Hepatocyte (in vitro differentiated cells): Measurements from ENCODE around the gene CCDC9B. TPM values are rescaled to one million over a fixed set of nuclear protein-coding genes. Genes with fewer than 3 reads are reported as not detected.

Source experiments
- DNase-seq: peaks from one replicate; pipeline ENCODE4 v3.0.0-alpha.2; 2016; ENCODE audit warnings: low spot score
- H2AFZ ChIP-seq: fragments of 200-600 bp; sonication (generic); 2 replicates; pipeline ENCODE4 v1.6.0; 2016; ENCODE audit warnings: antibody characterized with exemption, mild to moderate bottlenecking
- H3K27ac ChIP-seq: fragments of 200-600 bp; sonication (generic); 2 replicates; pipeline ENCODE4 v1.5.1; 2016; ENCODE audit warnings: mild to moderate bottlenecking
- H3K27me3 ChIP-seq: fragments of 200-600 bp; sonication (generic); 2 replicates; pipeline ENCODE4 v1.6.1; 2016
- H3K36me3 ChIP-seq: fragments of 200-600 bp; sonication (generic); replicated peaks from 2 replicates; pipeline ENCODE4 v1.5.1; 2016; ENCODE audit warnings: low read depth; ENCODE audit not compliant: insufficient read depth
- H3K4me1 ChIP-seq: fragments of 200-600 bp; sonication (generic); 2 replicates; pipeline ENCODE4 v1.5.1; 2016; ENCODE audit warnings: mild to moderate bottlenecking, moderate library complexity; ENCODE audit not compliant: insufficient read depth
- H3K4me2 ChIP-seq: fragments of 200-600 bp; sonication (generic); 2 replicates; pipeline ENCODE4 v1.6.0; 2016
- H3K4me3 ChIP-seq: fragments of 200-600 bp; sonication (generic); 2 replicates; pipeline ENCODE4 v1.5.1; 2016; ENCODE audit warnings: mild to moderate bottlenecking
- H3K79me2 ChIP-seq: fragments of 200-600 bp; sonication (generic); 2 replicates; pipeline ENCODE4 v1.6.0; 2017; ENCODE audit warnings: mild to moderate bottlenecking
- H3K9me2 ChIP-seq: fragments of 200-600 bp; sonication (generic); replicated peaks from 2 replicates; pipeline ENCODE4 v1.6.0; 2017; ENCODE audit warnings: mild to moderate bottlenecking; ENCODE audit not compliant: insufficient read depth
- H3K9me3 ChIP-seq: fragments of 200-600 bp; sonication (generic); 2 replicates; pipeline ENCODE4 v1.5.1; 2016; ENCODE audit warnings: low read depth, mild to moderate bottlenecking
- H4K20me1 ChIP-seq: fragments of 200-600 bp; sonication (generic); 2 replicates; pipeline ENCODE4 v1.6.0; 2016; ENCODE audit warnings: mild to moderate bottlenecking; ENCODE audit not compliant: insufficient read depth, poor library complexity, severe bottlenecking
- EZH2 ChIP-seq: fragments of 200-600 bp; sonication (generic); IDR thresholded peaks from 2 replicates; pipeline ENCODE4 v1.6.1; 2016; ENCODE audit warnings: antibody characterized with exemption, mild to moderate bottlenecking, borderline replicate concordance
- EZH2phosphoT487 ChIP-seq: fragments of 200-600 bp; sonication (generic); IDR thresholded peaks from one replicate; pipeline ENCODE4 v1.6.1; 2018; ENCODE audit warnings: antibody characterized with exemption, mild to moderate bottlenecking, low read depth, moderate library complexity; ENCODE audit not compliant: unreplicated experiment, severe bottlenecking
- whole genome bisulfite sequencing: methylation state at CpG from one replicate; pipeline ENCODE4 v1.1.6; 2016; ENCODE audit warnings: low lambda C conversion rate; ENCODE audit errors: missing lambda C conversion rate; 5-methylcytosine and 5-hydroxymethylcytosine counted together
- polyA plus RNA-seq: library from polyadenylated mRNA; unstranded; fragments of >200 nt; fragmentation: Nextera tagmentation; extraction: Ambion mirVana; gene quantifications from 2 replicates; pipeline ENCODE4 v1.2.1, GENCODE V29; 2016
- total RNA-seq: library from RNA; depleted of rRNA; stranded (reverse); fragments of >200 nt; gene quantifications from 2 replicates; pipeline ENCODE4 v1.2.3, GENCODE V29; 2014
- TF ChIP-seq, protein P1 (sequence below): fragments of 200-600 bp; sonication (generic); IDR thresholded peaks from 2 replicates; pipeline ENCODE4 v1.5.1; 2016; ENCODE audit warnings: antibody characterized with exemption, mild to moderate bottlenecking; ENCODE audit not compliant: poor library complexity

CCDC9B gene
- total and polyA plus RNA-seq, 2 experiments from 2014 or later, result 4.0 to 7.6 TPM

DNA sequence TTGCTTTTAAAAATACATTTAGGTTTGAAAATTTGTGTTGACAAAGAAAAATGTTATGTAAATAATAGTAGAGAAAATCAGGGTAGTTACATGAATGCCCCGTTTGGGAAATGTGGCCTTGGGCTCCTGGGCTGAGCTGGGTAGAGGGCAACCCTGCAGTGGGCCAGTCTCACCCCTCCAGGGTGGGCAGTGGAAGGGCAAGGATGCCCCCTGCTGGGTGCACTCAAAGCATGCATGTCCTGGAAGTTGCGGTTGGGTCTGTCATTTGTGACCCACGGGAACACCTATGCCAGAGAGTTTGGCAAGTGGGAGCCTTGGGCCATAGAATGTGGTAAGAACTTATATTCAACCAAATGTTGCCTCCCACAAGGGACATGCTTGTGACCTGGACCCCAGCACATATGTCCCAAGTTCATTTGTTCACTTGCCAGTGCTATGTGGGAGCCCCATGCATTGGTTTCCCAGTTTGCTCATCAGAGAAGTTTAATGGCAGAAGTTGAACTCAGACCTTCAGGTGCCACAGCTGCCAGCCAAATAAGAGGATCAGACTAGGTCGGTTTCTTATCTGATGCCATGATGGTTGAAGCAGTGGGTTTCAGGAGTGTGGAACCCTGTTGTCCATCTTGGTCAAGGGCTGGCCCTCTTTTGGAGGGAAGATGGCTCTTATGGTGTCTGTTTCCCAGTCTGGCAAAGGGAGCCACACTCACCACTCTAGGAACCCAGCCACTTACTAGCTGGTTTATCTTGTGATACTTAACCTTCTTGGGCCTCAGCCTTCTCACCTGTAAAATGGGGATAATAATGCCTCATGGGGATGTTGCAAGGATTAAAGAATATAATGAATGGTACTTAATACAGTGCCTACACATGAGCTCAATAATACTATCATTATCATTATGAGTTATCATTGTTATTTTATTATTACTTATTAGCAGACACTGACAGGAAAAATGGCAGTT, 30.5 kb downstream of the CCDC9B start:
- Histone ChIP-seq H3K4me2 (no peak overlapping the region), H3K9me2 (no peaks in the 10 kb centered on the region), H3K27ac (no peak overlapping the region), H2AFZ (no peak overlapping the region), H3K27me3 (peaks cover 10% of the 10 kb centered on the region), H3K9me3 (no peaks in the 10 kb centered on the region), H3K4me3 (no peak overlapping the region), H3K4me1 (peaks cover 13% of the 10 kb centered on the region), H4K20me1 (no peaks in the 10 kb centered on the region), H3K36me3 (no peaks in the 10 kb centered on the region), H3K79me2 (no peaks in the 10 kb centered on the region)
- TF ChIP-seq, protein P1, sequence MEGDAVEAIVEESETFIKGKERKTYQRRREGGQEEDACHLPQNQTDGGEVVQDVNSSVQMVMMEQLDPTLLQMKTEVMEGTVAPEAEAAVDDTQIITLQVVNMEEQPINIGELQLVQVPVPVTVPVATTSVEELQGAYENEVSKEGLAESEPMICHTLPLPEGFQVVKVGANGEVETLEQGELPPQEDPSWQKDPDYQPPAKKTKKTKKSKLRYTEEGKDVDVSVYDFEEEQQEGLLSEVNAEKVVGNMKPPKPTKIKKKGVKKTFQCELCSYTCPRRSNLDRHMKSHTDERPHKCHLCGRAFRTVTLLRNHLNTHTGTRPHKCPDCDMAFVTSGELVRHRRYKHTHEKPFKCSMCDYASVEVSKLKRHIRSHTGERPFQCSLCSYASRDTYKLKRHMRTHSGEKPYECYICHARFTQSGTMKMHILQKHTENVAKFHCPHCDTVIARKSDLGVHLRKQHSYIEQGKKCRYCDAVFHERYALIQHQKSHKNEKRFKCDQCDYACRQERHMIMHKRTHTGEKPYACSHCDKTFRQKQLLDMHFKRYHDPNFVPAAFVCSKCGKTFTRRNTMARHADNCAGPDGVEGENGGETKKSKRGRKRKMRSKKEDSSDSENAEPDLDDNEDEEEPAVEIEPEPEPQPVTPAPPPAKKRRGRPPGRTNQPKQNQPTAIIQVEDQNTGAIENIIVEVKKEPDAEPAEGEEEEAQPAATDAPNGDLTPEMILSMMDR, result peak; percentile 72
- no peak for TF ChIP-seq EZH2
- DNase-seq, result peak; percentile 63
- 17% methylated on average over 4 of the region's 4 CpGs for WGBS

DNA sequence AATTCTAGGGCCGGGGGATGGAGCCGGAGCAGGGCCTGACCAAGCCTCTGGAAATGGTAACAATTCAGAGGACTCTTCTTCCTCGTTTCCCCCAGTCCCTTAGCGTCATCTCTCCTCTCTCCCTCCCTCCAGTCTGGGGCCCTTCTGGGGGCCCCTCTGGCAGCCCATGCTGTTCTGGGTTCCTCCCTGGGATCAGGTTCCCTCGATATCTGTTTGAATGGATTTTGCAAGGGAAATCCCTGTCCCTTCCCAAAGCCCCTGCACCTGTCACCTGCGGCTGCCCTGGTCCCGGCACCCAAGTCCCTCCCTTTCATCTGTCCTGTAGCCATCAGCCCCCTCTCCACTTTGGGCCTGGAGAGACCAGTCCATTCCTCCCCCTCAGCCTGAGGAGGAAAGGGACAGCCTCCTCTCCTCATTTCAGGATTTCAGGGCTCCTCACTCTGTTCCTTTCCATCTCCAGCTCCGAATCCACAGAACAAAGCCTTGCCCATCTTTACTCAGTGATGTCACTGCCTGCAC, 31.3 kb downstream of the CCDC9B start:
- WGBS, result 87% methylated on average over 8 of the region's 8 CpGs
- Histone ChIP-seq H3K79me2 (no peaks in the 10 kb centered on the region), H3K4me1 (peaks cover 13% of the 10 kb centered on the region), H2AFZ (no peak overlapping the region), H3K27me3 (peaks cover 10% of the 10 kb centered on the region), H3K4me2 (no peak overlapping the region), H4K20me1 (no peaks in the 10 kb centered on the region), H3K4me3 (no peak overlapping the region), H3K27ac (no peak overlapping the region), H3K9me3 (no peaks in the 10 kb centered on the region), H3K36me3 (no peaks in the 10 kb centered on the region), H3K9me2 (no peaks in the 10 kb centered on the region)
- TF ChIP-seq, protein P1, result no peak
- TF ChIP-seq EZH2 (no peak), EZH2phosphoT487 (no peak)
- no peak for DNase-seq

DNA sequence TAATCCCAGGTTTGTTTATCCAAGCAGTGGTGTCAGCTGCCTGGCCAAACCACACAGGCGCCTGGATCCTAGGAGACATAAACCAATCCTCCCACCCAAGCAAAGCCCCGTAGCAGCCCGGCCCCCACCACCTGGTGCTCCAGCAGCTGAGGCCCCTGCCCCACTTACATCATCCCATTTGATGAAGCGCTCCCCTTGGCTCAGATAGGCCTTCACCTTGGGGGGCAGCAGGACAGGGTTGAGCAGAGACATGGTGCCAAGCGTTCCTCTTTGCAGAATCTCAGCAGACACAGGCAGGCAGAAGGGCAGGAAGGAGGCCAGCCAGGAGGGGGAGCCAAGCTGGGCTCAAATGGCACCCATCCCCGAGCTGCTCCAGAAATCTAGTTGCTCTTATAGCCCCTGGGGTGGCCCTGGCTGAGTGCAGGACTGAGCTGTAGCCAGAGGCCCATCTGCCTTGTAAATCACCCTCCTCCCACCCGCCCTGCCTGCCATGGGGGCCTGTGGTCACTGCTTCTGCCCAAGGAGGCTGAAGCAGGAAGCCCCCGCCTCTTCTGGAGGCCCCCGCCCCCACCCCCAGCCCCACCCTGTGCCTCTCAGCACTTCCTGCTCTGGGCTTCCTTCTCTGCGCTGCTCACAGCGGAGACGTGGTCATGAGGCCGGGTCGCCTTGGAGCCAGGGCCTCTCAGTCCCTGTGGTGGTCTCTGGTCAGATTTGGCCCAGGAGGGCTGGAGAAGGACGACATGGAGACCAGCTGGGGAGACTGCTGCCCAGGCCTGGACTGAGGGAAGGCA, 33.1 kb downstream of the CCDC9B start, which contains the start of gene PLCB2:
Gene PLCB2 (minus strand): TSS at position 515 of the 791 bp plus-strand sequence. CDS start 263 bp downstream, at position 252.
- DNase-seq, result no peak
- Histone ChIP-seq H4K20me1 (no peaks in the 10 kb centered on the region), H3K9me3 (no peaks in the 10 kb centered on the region), H3K9me2 (no peaks in the 10 kb centered on the region), H3K79me2 (no peaks in the 10 kb centered on the region), H3K36me3 (no peaks in the 10 kb centered on the region), H2AFZ (no peak within 1 kb of the TSS), H3K4me1 (peaks cover 13% of the 10 kb centered on the region), H3K27ac (no peak within 1 kb of the TSS), H3K4me3 (no peak within 1 kb of the TSS), H3K27me3 (peaks cover 10% of the 10 kb centered on the region), H3K4me2 (no peak within 1 kb of the TSS)
- 46% methylated on average over 13 of the region's 15 CpGs for WGBS
- no peak for TF ChIP-seq EZH2phosphoT487
- TF ChIP-seq, protein P1, result peak; percentile 10
